Caco-2 (cell line): ENCODE measurements around the gene FNIP1. TPM values are rescaled to one million over a fixed set of nuclear protein-coding genes. Genes with fewer than 3 reads are reported as not detected.

ENCODE experiments used
- BruUV-seq: library from RNA; stranded (reverse); fragments of 400-500 nt; replicated peaks from 2 replicates; lab custom pipeline; 2021; lab: Mats Ljungman, UMichigan
- CTCF ChIA-PET: fragments of 300-600 bp; sonication (Branson Sonifier 250); formaldehyde crosslinking; loops from one replicate; lab custom pipeline; 2022; ENCODE audit warnings: antibody characterized with exemption; lab: Charles Lee
- POLR2A ChIA-PET: fragments of 300-600 bp; sonication (Branson Sonifier 250); formaldehyde crosslinking; loops from one replicate; lab custom pipeline; 2022; ENCODE audit warnings: antibody characterized with exemption; lab: Charles Lee
- DNase-seq, 2 experiments: peaks; one replicate each; pipeline versions ENCODE4 v3.0.0 to v3.0.0-alpha.2; 2020 to 2022
- H3K27me3 ChIP-seq: replicated peaks from 2 replicates; pipeline ENCODE4 v1.6.0; 2011; ENCODE audit warnings: low read length; ENCODE audit not compliant: control insufficient read depth, insufficient read depth
- H3K36me3 ChIP-seq: 2 replicates; pipeline ENCODE4 v1.5.1; 2011; ENCODE audit warnings: low read length; ENCODE audit not compliant: control insufficient read depth, insufficient read depth
- H3K4me1 ChIP-seq: fragments of 250-450 bp; sonication (Bioruptor Pico); 2 replicates; pipeline ENCODE4 v1.5.1; 2020; ENCODE audit warnings: mild to moderate bottlenecking
- H3K4me3 ChIP-seq: 2 replicates; pipeline ENCODE4 v1.5.1; 2011; ENCODE audit warnings: low read depth, mild to moderate bottlenecking, control low read depth, low read length
- H3K9me3 ChIP-seq: fragments of 250-450 bp; sonication (Bioruptor Pico); 2 replicates; pipeline ENCODE4 v1.5.1; 2020; ENCODE audit warnings: mild to moderate bottlenecking, moderate library complexity
- H3K27ac Mint-ChIP-seq: one replicate; pipeline ENCODE4 v1.8.0; 2022; ENCODE audit warnings: mixed read lengths; ENCODE audit not compliant: unreplicated experiment
- H3K27me3 Mint-ChIP-seq: one replicate; pipeline ENCODE4 v1.8.0; 2022; ENCODE audit warnings: mixed read lengths; ENCODE audit not compliant: insufficient read depth, unreplicated experiment
- H3K36me3 Mint-ChIP-seq: one replicate; pipeline ENCODE4 v1.8.0; 2022; ENCODE audit warnings: mild to moderate bottlenecking, mixed read lengths; ENCODE audit not compliant: insufficient read depth, unreplicated experiment
- H3K4me1 Mint-ChIP-seq: one replicate; pipeline ENCODE4 v1.8.0; 2022; ENCODE audit warnings: low read depth, mixed read lengths; ENCODE audit not compliant: unreplicated experiment
- H3K4me3 Mint-ChIP-seq: one replicate; pipeline ENCODE4 v1.8.0; 2022; ENCODE audit warnings: mild to moderate bottlenecking, moderate library complexity, mixed read lengths; ENCODE audit not compliant: unreplicated experiment
- H3K9me3 Mint-ChIP-seq: one replicate; pipeline ENCODE4 v1.8.0; 2022; ENCODE audit warnings: mixed read lengths; ENCODE audit not compliant: unreplicated experiment
- intact Hi-C: fragments of 100-400 bp; cut with micrococcal nuclease; formaldehyde crosslinking; loops from one replicate; pipeline ENCODE4 v1.10.0; 2022; ENCODE audit not compliant: unreplicated experiment
- total RNA-seq: library from RNA; stranded (reverse); gene quantifications from 2 replicates; pipeline ENCODE4 v1.2.3, GENCODE V29; 2022
- TF ChIP-seq, protein P1 (sequence below), 2 experiments: fragments of 200-600 bp in 1 of 2; IDR thresholded peaks; 1 replicate in 1 of 2; 2 replicates in 1 of 2; pipeline versions ENCODE4 v1.5.1 to v1.8.0; 2011 to 2022; ENCODE audit warnings: antibody characterized with exemption in 1 of 2, control low read depth in 1 of 2, inconsistent platforms in 1 of 2, low read depth in 1 of 2, low read length in 1 of 2, mild to moderate bottlenecking in 1 of 2, moderate library complexity in 1 of 2; ENCODE audit not compliant: insufficient read depth in 1 of 2, severe bottlenecking in 1 of 2, unreplicated experiment in 1 of 2

Gene FNIP1
- total RNA-seq, 1 experiment from 2014 or later = 45.0 TPM

- peaks cover 18% of the 10 kb centered on the region for H3K4me1 Mint-ChIP-seq
- H3K4me3 ChIP-seq = no peak overlapping the region
- CTCF ChIA-PET = no interaction called here
- no peaks in the 10 kb centered on the region for H3K27me3 ChIP-seq
- H3K9me3 ChIP-seq = no peaks in the 10 kb centered on the region
- no peaks in the 10 kb centered on the region for H3K27me3 Mint-ChIP-seq
- no peaks in the 10 kb centered on the region for H3K36me3 ChIP-seq
- peaks cover 12% of the 10 kb centered on the region for H3K4me1 ChIP-seq
- no peak overlapping the region for H3K27ac Mint-ChIP-seq
- no TSS peak for BruUV-seq
- H3K36me3 Mint-ChIP-seq = peaks cover 11% of the 10 kb centered on the region
- TF ChIP-seq, protein P1, sequence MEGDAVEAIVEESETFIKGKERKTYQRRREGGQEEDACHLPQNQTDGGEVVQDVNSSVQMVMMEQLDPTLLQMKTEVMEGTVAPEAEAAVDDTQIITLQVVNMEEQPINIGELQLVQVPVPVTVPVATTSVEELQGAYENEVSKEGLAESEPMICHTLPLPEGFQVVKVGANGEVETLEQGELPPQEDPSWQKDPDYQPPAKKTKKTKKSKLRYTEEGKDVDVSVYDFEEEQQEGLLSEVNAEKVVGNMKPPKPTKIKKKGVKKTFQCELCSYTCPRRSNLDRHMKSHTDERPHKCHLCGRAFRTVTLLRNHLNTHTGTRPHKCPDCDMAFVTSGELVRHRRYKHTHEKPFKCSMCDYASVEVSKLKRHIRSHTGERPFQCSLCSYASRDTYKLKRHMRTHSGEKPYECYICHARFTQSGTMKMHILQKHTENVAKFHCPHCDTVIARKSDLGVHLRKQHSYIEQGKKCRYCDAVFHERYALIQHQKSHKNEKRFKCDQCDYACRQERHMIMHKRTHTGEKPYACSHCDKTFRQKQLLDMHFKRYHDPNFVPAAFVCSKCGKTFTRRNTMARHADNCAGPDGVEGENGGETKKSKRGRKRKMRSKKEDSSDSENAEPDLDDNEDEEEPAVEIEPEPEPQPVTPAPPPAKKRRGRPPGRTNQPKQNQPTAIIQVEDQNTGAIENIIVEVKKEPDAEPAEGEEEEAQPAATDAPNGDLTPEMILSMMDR (IDR thresholded peaks at IDR 0.05; ENCODE audit: insufficient read depth in 1 of 2, low read depth in 1 of 2, low read length in 1 of 2, severe bottlenecking in 1 of 2, unreplicated experiment in 1 of 2) = no peak
- POLR2A ChIA-PET = no interaction called here
- no peaks in the 10 kb centered on the region for H3K9me3 Mint-ChIP-seq
- intact Hi-C loops = no loop called here
- no peak overlapping the region for H3K4me3 Mint-ChIP-seq
- no peak for DNase-seq
These were observed 7.1 kb downstream of the FNIP1 start for GRCh38 chr5:131789765-131790164.

DNA sequence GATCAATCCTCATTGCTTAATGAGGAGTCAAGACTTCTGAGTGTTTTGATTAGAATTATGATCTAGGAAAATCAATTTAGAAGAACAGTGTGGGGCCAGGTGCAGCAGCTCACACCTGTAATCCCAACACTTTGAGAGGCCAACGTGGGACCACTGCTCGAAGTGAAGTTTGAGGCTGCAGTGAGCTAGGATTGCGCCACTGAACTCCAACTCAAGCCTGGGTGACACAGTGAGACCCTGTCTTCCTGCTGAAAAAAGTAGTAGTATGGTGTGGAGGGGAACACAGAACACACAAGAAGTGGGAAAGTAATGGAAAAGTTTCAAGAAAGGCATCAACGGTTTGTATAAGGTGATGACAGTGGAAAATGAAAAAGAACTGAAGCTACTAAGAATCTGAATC is 9.1 kb downstream of the FNIP1 start:
- H3K27me3 Mint-ChIP-seq = no peaks in the 10 kb centered on the region
- Histone ChIP-seq H3K9me3 (no peaks in the 10 kb centered on the region), H3K27me3 (no peaks in the 10 kb centered on the region), H3K4me3 (no peak overlapping the region), H3K36me3 (no peaks in the 10 kb centered on the region), H3K4me1 (peaks cover 12% of the 10 kb centered on the region)
- peaks cover 13% of the 10 kb centered on the region for H3K4me1 Mint-ChIP-seq
- H3K9me3 Mint-ChIP-seq = no peaks in the 10 kb centered on the region
- DNase-seq = no peak
- CTCF ChIA-PET = no interaction called here
- BruUV-seq = no TSS peak
- H3K4me3 Mint-ChIP-seq = no peak overlapping the region
- no peak overlapping the region for H3K27ac Mint-ChIP-seq
- H3K36me3 Mint-ChIP-seq = peaks cover 6% of the 10 kb centered on the region
- intact Hi-C loops = no loop called here
- TF ChIP-seq, protein P1 (IDR thresholded peaks at IDR 0.05; ENCODE audit: insufficient read depth in 1 of 2, low read depth in 1 of 2, low read length in 1 of 2, severe bottlenecking in 1 of 2, unreplicated experiment in 1 of 2) = no peak
- POLR2A ChIA-PET = interaction anchor here (1.8 kb wide), 1 partner anchor 9 kb away, joined by 8 read pairs; the partner anchor contains the start of gene FNIP1

DNA sequence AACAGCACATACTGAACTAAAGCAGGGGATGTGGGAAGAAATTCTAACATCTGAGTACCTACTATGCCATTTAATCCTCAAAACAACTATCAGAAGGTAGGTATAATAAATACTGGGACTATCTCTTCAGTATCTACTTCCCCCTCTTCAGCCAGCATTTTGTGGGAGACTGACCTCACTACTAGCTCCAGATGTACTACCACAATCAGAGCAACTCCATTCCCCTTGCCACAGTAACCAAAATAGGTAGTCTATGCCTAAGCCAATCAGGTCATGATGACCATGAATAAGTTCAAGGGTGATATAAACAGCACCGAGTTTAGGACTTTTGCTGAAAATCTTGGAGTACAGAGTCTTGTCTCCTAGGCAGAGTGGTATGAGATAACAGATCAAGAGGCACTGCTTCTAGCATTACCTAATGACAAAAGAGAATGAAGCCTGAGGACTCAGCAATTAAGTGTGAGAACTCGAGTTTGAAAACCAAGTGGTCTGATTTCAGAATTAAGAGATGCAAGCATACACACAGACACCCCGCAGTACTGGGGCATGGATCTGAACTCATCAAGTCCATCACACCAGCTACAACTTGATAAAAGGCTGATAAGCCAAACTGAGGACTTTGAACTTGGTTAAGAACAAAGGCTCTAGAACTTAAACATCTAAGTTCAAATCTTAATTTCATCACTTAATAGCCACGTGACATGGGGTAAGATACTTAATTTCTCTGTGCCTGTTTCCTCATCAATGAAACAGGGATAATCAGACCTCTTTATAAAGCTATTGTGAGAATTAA is 9.7 kb downstream of the FNIP1 start:
- DNase-seq = no peak
- POLR2A ChIA-PET = interaction anchor here (1.8 kb wide), 1 partner anchor 10 kb away, joined by 8 read pairs; the partner anchor contains the start of gene FNIP1
- no peak overlapping the region for H3K4me3 ChIP-seq

More for the DNA sequence above, 9.7 kb downstream of the FNIP1 start:
- peaks cover 12% of the 10 kb centered on the region for H3K4me1 ChIP-seq
- H3K9me3 Mint-ChIP-seq = no peaks in the 10 kb centered on the region
- CTCF ChIA-PET = no interaction called here
- H3K36me3 Mint-ChIP-seq = peaks cover 12% of the 10 kb centered on the region
- H3K36me3 ChIP-seq = no peaks in the 10 kb centered on the region
- H3K27me3 Mint-ChIP-seq = no peaks in the 10 kb centered on the region
- H3K27ac Mint-ChIP-seq = no peak overlapping the region
- no peaks in the 10 kb centered on the region for H3K27me3 ChIP-seq
- TF ChIP-seq, protein P1 (IDR thresholded peaks at IDR 0.05; ENCODE audit: insufficient read depth in 1 of 2, low read depth in 1 of 2, low read length in 1 of 2, severe bottlenecking in 1 of 2, unreplicated experiment in 1 of 2) = no peak
- peaks cover 13% of the 10 kb centered on the region for H3K4me1 Mint-ChIP-seq
- BruUV-seq = no TSS peak
- no peak overlapping the region for H3K4me3 Mint-ChIP-seq
- no peaks in the 10 kb centered on the region for H3K9me3 ChIP-seq
- intact Hi-C loops = no loop called here
